Measurements from ENCODE around the gene DCAF5. TPM values are rescaled to one million over a fixed set of nuclear protein-coding genes. Genes with fewer than 3 reads are reported as not detected.

Gene DCAF5
- total RNA-seq, 2 donors from 2014 or later, result 20.5 to 25.4 TPM

- WGBS, 2 donors, result 91 to 97% methylated on average over 2 of the region's 2 CpGs
- Histone ChIP-seq H3K4me1 (peaks cover 25% of the 10 kb centered on the region), H3K27me3 (no peaks in the 10 kb centered on the region), H3K4me3 (no peak overlapping the region), H3K36me3 (replicated peaks in 1 of 2; ENCODE audit: insufficient read depth in 1 of 2, low read depth in 2 of 2) (peaks cover 0 to 4% of the 10 kb centered on the region in 2 donors), H3K9me3 (no peaks in the 10 kb centered on the region), H3K27ac (no peak overlapping the region)
- ATAC-seq (no peak), DNase-seq (no peak)
- intact Hi-C loops (cut with DNase I), result loop anchor here (10.0 kb wide), 1 partner anchor 233 kb away; no protein-coding TSS in a partner anchor
- no peak for TF ChIP-seq CTCF (IDR thresholded peaks at IDR 0.05)
- TF ChIP-seq POLR2A (IDR thresholded peaks at IDR 0.05), result no peak
Measured at GRCh38 chr14:69097974-69098373, 54.9 kb downstream of the DCAF5 start.

- Histone ChIP-seq H3K9me3 (no peaks in the 10 kb centered on the region), H3K27me3 (no peaks in the 10 kb centered on the region), H3K4me3 (no peak overlapping the region), H3K36me3 (replicated peaks in 1 of 2; ENCODE audit: insufficient read depth in 1 of 2, low read depth in 2 of 2) (no peaks in the 10 kb centered on the region), H3K4me1 (peaks cover 25% of the 10 kb centered on the region), H3K27ac (no peak overlapping the region)
- intact Hi-C loops (cut with DNase I), result loop anchor here (10.0 kb wide), 1 partner anchor 232 kb away; no protein-coding TSS in a partner anchor
- WGBS, 2 donors, result 64 to 65% methylated on average over 4 of the region's 4 CpGs
- TF ChIP-seq CTCF (IDR thresholded peaks at IDR 0.05), result no peak
- no peak for TF ChIP-seq POLR2A (IDR thresholded peaks at IDR 0.05)
- no peak for DNase-seq
- ATAC-seq, result no peak
Measured at GRCh38 chr14:69096781-69097475, 56.0 kb downstream of the DCAF5 start.

- peaks cover 0 to 4% of the 10 kb centered on the region in 2 donors for H3K36me3 ChIP-seq (replicated peaks in 1 of 2; ENCODE audit: insufficient read depth in 1 of 2, low read depth in 2 of 2)
- no peak for TF ChIP-seq CTCF (IDR thresholded peaks at IDR 0.05)
- TF ChIP-seq POLR2A (IDR thresholded peaks at IDR 0.05), result no peak
- ATAC-seq (no peak), DNase-seq (no peak)
- no peaks in the 10 kb centered on the region for H3K27me3 ChIP-seq
- 94 to 95% methylated on average over 4 of the region's 4 CpGs for WGBS, 2 donors
- H3K27ac ChIP-seq, result no peak overlapping the region
- H3K9me3 ChIP-seq, result no peaks in the 10 kb centered on the region
- peaks cover 20% of the 10 kb centered on the region for H3K4me1 ChIP-seq
- intact Hi-C loops (cut with DNase I), result loop anchor here (10.0 kb wide), 1 partner anchor 231 kb away; no protein-coding TSS in a partner anchor
- no peak overlapping the region for H3K4me3 ChIP-seq
Measured at GRCh38 chr14:69096246-69096645, 56.7 kb downstream of the DCAF5 start.

GRCh38 chr14:69094481-69094880 lies 58.4 kb downstream of the DCAF5 start:
- no peak for TF ChIP-seq POLR2A (IDR thresholded peaks at IDR 0.05)
- no peak for TF ChIP-seq CTCF (IDR thresholded peaks at IDR 0.05)
- H3K27ac ChIP-seq, result peak overlapping the region in 2 of 4 donors; percentile 53 to 54
- peaks cover 0 to 12% of the 10 kb centered on the region in 2 donors for H3K36me3 ChIP-seq (replicated peaks in 1 of 2; ENCODE audit: insufficient read depth in 1 of 2, low read depth in 2 of 2)
- H3K4me3 ChIP-seq, result no peak overlapping the region
- DNase-seq, result no peak
- 65 to 86% methylated on average over 1 of the region's 1 CpG for WGBS, 2 donors
- H3K27me3 ChIP-seq, result no peaks in the 10 kb centered on the region
- H3K9me3 ChIP-seq, result no peaks in the 10 kb centered on the region
- H3K4me1 ChIP-seq, result peaks cover 16% of the 10 kb centered on the region
- intact Hi-C loops (cut with DNase I), result loop anchor here (5.0 to 10.0 kb wide), 2 partner anchors 182 to 230 kb away; no protein-coding TSS in a partner anchor
- no peak for ATAC-seq
